Memory B cell (primary cell): ENCODE measurements around the gene FAM204A.

Experiments used
- ATAC-seq: fragments of 150-1000 bp; cut with Tn5 transposase; 2 replicates; pipeline ENCODE4 v1.10.0; 2021; ENCODE audit warnings: low read depth, mild to moderate bottlenecking, moderate library complexity
- DNase-seq, 2 donors: peaks; one replicate each; pipeline ENCODE4 v3.0.0; 2022; ENCODE audit warnings: low spot score in 2 of 2
- H3K27ac Mint-ChIP-seq: one replicate; pipeline ENCODE4 v1.8.0; 2022; ENCODE audit warnings: mild to moderate bottlenecking, moderate library complexity, mixed read lengths
- H3K27me3 Mint-ChIP-seq: one replicate; pipeline ENCODE4 v1.8.0; 2022; ENCODE audit warnings: mixed read lengths
- H3K36me3 Mint-ChIP-seq: one replicate; pipeline ENCODE4 v1.8.0; 2022; ENCODE audit warnings: mild to moderate bottlenecking, mixed read lengths
- H3K4me1 Mint-ChIP-seq: one replicate; pipeline ENCODE4 v1.8.0; 2022; ENCODE audit warnings: mixed read lengths
- H3K4me3 Mint-ChIP-seq: one replicate; pipeline ENCODE4 v1.8.0; 2022; ENCODE audit warnings: mild to moderate bottlenecking, moderate library complexity, mixed read lengths
- H3K9me3 Mint-ChIP-seq: one replicate; pipeline ENCODE4 v1.8.0; 2022; ENCODE audit warnings: mixed read lengths

Gene FAM204A

GRCh38 chr10:118343549-118343948, 1.4 kb upstream of the FAM204A start:
- no peak overlapping the region for H3K4me3 Mint-ChIP-seq
- no peaks in the 10 kb centered on the region for H3K27me3 Mint-ChIP-seq
- H3K36me3 Mint-ChIP-seq = no peaks in the 10 kb centered on the region
- H3K9me3 Mint-ChIP-seq = no peaks in the 10 kb centered on the region
- DNase-seq (no peak), ATAC-seq (no peak)
- no peak overlapping the region for H3K27ac Mint-ChIP-seq
- peaks cover 9% of the 10 kb centered on the region for H3K4me1 Mint-ChIP-seq

DNA sequence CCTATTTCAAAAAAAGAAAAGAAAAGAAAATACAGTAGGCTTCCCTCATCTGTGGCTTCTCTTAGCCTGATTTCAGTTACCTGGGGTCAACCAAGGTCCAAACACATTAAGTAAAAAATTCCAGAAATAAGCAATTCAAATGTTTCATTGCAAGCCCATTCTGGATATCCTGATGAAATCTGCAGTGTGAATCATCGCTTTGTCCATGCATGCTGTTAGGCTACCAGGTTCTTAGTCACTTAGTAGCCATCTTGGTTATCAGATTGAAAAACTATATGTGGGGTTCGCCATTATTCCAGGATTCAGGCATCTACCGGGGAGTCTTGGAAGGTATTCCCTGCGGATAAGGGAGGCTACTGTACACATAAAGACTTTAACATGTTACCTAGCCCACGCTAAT, 991 bp upstream of the FAM204A start:
- peak overlapping the region; percentile 91 for H3K27ac Mint-ChIP-seq

GRCh38 chr10:118342638-118343020, 505 bp upstream of the FAM204A start:
- Mint-ChIP-seq H3K4me3 (peak overlapping the region; percentile 94), H3K4me1 (peaks cover 14% of the 10 kb centered on the region), H3K36me3 (no peaks in the 10 kb centered on the region), H3K27me3 (no peaks in the 10 kb centered on the region), H3K9me3 (no peaks in the 10 kb centered on the region), H3K27ac (peak overlapping the region; percentile 91)
- ATAC-seq = no peak
- no peak for DNase-seq

More for the DNA sequence above, 991 bp upstream of the FAM204A start:
- Mint-ChIP-seq H3K4me3 (no peak overlapping the region), H3K9me3 (no peaks in the 10 kb centered on the region), H3K4me1 (peaks cover 11% of the 10 kb centered on the region), H3K36me3 (no peaks in the 10 kb centered on the region), H3K27me3 (no peaks in the 10 kb centered on the region)
- no peak for ATAC-seq
- no peak for DNase-seq

DNA sequence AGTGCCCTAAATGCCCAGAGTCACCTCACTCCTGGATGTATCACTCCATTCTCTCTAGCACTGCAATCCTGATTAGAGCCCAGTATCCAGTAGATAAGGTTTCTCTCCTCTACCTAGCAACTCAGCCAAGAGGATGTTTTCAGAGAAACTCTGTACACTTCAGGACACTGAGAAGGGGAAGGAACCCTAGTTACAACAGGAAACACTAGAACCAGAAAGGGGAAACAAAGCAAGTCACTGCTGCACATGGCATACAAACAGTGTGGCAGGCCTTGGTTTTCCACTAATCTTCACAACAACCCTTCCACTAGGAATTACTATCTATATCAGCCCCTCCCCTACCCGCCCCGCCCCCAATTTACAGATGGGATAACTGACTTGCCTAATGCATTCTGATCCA, 1.6 kb downstream of the FAM204A start:
- Mint-ChIP-seq H3K27me3 (no peaks in the 10 kb centered on the region), H3K27ac (no peak overlapping the region), H3K4me1 (peaks cover 17% of the 10 kb centered on the region), H3K9me3 (no peaks in the 10 kb centered on the region), H3K4me3 (peak overlapping the region; percentile 24), H3K36me3 (peaks cover 4% of the 10 kb centered on the region)
- peak; percentile 20 for ATAC-seq
- DNase-seq = no peak

- ATAC-seq (no peak), DNase-seq (no peak)
- Mint-ChIP-seq H3K4me3 (no peak overlapping the region), H3K4me1 (peaks cover 20% of the 10 kb centered on the region), H3K9me3 (no peaks in the 10 kb centered on the region), H3K27ac (no peak overlapping the region), H3K27me3 (no peaks in the 10 kb centered on the region), H3K36me3 (peaks cover 10% of the 10 kb centered on the region)
These were observed 3.0 kb downstream of the FAM204A start for GRCh38 chr10:118339111-118339510.

GRCh38 chr10:118337356-118337755, 4.8 kb downstream of the FAM204A start:
- no peaks in the 10 kb centered on the region for H3K27me3 Mint-ChIP-seq
- H3K4me3 Mint-ChIP-seq = no peak overlapping the region
- H3K36me3 Mint-ChIP-seq = peaks cover 15% of the 10 kb centered on the region
- DNase-seq = no peak
- no peak for ATAC-seq
- peaks cover 23% of the 10 kb centered on the region for H3K4me1 Mint-ChIP-seq
- no peak overlapping the region for H3K27ac Mint-ChIP-seq
- no peaks in the 10 kb centered on the region for H3K9me3 Mint-ChIP-seq

- ATAC-seq (no peak), DNase-seq (no peak)
- no peak overlapping the region for H3K4me3 Mint-ChIP-seq
- H3K36me3 Mint-ChIP-seq = peaks cover 26% of the 10 kb centered on the region
- no peaks in the 10 kb centered on the region for H3K9me3 Mint-ChIP-seq
- no peaks in the 10 kb centered on the region for H3K27me3 Mint-ChIP-seq
- H3K4me1 Mint-ChIP-seq = peaks cover 20% of the 10 kb centered on the region
- no peak overlapping the region for H3K27ac Mint-ChIP-seq
These were observed 8.3 kb downstream of the FAM204A start for GRCh38 chr10:118333871-118334270.

DNA sequence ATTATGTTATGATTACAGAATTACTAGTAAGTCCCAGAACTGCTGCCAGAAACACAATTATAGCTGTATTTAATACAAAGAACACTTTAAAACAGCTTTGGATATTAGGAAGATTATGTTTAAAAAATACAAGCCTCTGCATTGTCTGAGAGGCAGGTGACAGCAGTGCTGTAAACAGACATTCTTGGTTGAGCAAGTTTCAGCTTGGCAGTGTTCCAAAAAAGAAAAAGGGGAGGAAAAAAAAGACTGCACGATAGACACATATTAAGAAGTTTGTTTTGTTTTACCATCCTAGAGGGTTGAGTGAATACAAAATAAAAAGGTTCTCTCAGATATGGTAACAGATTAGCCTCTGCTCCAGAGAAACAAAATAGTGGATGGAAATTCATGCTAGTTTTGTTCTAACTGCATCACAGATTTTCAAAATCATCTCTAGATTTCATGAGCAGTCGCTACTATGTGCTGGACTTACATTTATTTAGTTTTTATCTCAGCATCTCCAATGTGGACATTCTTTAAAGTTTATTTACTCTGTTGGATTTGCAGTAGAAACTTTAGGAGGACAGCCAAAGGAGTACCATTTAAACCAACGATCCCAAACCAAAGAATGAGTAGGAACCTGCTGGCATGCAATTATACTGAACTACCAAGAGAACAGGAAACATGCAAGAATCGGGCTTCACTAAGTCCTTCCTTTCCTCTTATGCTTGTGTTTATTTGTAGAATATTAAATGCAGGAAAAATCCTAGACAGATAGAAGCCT, 9.0 kb downstream of the FAM204A start:
- Mint-ChIP-seq H3K4me3 (no peak overlapping the region), H3K9me3 (no peaks in the 10 kb centered on the region), H3K27ac (peak overlapping the region; percentile 26), H3K4me1 (peaks cover 16% of the 10 kb centered on the region), H3K27me3 (no peaks in the 10 kb centered on the region), H3K36me3 (peaks cover 31% of the 10 kb centered on the region)
- DNase-seq (no peak), ATAC-seq (no peak)

- Mint-ChIP-seq H3K4me1 (peaks cover 10% of the 10 kb centered on the region), H3K27ac (peak overlapping the region; percentile 26), H3K9me3 (no peaks in the 10 kb centered on the region), H3K27me3 (no peaks in the 10 kb centered on the region), H3K4me3 (no peak overlapping the region), H3K36me3 (peaks cover 40% of the 10 kb centered on the region)
- DNase-seq = no peak
- no peak for ATAC-seq
These were observed 9.9 kb downstream of the FAM204A start for GRCh38 chr10:118332236-118332635.

DNA sequence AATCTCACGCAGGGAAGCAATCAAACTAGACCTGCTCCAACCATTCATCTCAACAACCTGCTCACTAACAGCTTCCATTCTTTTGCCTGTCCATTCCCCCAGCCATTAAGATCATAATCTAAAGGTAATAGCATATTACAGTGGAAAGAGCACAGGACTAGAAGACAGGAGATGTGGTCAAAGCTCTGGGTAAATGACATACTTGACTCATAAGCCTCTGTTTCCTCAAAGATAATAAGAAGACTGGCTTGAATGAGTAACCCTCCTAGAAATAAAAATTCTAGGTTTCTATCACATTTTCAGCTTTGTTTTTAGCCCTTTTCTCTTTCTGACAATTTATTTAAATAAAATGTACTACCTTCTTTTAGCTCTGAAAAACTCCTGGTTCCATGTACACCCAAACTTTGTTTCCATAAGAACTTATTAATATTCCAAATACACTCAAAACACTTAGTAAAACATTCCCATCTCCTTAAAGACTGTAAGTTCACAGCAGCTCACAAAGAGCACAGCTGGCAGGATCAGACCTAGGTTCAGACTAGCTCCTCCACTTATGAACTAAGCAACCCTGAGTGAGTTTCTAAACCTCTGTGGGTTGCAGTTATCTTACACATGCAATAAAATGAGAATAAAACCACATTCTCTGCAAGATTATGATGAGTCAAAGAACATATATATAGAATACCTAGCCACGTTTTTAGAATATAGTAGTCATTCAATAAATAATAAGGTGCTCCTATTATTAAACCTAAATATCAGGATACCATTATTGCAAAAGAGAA, 11.6 kb downstream of the FAM204A start:
- no peaks in the 10 kb centered on the region for H3K9me3 Mint-ChIP-seq
- DNase-seq = no peak
- peaks cover 41% of the 10 kb centered on the region for H3K36me3 Mint-ChIP-seq
- H3K4me3 Mint-ChIP-seq = no peak overlapping the region
- no peak overlapping the region for H3K27ac Mint-ChIP-seq
- ATAC-seq = no peak
- H3K27me3 Mint-ChIP-seq = no peaks in the 10 kb centered on the region
- H3K4me1 Mint-ChIP-seq = peaks cover 10% of the 10 kb centered on the region

DNA sequence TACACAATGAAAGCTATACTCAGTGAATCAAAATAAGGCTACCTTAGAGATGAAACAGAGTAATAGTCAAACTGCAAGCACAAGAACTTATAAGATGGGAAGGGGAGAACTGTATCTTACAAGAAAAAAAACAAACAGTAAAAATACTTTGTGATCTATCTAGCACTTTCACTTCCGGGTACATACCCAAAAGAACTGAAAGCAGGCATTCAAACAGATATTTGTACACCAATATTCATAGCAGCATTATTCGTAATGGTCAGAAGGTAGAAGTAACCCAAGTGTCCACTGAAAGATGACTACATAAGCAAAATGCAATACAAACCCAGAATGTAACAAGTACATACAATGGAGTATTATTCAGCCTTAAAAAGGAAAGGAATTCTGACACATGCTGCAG, 18.0 kb downstream of the FAM204A start:
- no peak overlapping the region for H3K4me3 Mint-ChIP-seq
- H3K27ac Mint-ChIP-seq = peak overlapping the region; percentile 32
- H3K9me3 Mint-ChIP-seq = no peaks in the 10 kb centered on the region
- no peak for DNase-seq
- H3K27me3 Mint-ChIP-seq = no peaks in the 10 kb centered on the region
- H3K4me1 Mint-ChIP-seq = peaks cover 2% of the 10 kb centered on the region
- no peak for ATAC-seq
- peaks cover 41% of the 10 kb centered on the region for H3K36me3 Mint-ChIP-seq

DNA sequence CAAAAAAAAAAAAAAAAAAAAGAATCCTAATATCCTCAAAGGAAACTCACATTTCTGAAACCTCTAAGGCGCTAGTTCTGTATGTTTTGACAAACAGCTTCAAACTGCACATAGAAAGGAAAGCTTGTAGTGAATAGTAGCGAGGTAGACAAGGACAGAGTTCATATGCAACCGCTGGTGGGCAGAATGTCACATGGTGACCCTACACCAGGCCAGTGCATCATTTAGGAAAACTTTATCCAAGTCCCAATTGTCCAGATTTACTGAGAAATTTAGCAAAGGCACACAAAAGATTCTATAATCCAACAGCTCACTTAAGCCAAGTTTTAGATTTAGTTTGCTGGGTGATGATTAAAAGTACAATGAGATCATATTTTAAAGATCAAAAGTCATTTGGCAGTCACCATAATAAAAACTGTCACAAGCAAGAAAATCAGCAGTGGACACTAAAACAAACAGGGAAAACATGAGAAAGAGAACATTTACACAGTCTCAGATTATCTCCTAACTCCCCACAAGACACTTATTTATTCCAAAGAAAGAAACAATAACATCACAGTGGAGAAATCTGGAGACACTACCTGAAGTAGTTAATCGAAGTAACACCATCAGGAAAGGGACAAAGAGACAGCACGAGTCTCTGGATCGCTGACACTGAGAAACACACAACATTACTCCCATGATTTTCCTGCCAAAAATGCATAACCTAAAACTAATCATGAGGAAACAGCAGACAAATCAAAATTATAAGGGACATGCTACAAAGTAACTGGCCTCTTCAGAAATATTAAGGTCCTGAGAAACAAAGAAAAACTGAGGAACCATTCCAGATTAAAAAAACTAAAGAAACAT, 20.2 kb downstream of the FAM204A start:
- no peak overlapping the region for H3K27ac Mint-ChIP-seq
- no peak for ATAC-seq
- no peak for DNase-seq
- H3K4me1 Mint-ChIP-seq = no peaks in the 10 kb centered on the region
- H3K4me3 Mint-ChIP-seq = no peak overlapping the region
- no peaks in the 10 kb centered on the region for H3K9me3 Mint-ChIP-seq
- H3K27me3 Mint-ChIP-seq = no peaks in the 10 kb centered on the region
- H3K36me3 Mint-ChIP-seq = peaks cover 25% of the 10 kb centered on the region

- Mint-ChIP-seq H3K4me3 (no peak overlapping the region), H3K9me3 (no peaks in the 10 kb centered on the region), H3K36me3 (peaks cover 20% of the 10 kb centered on the region), H3K27me3 (no peaks in the 10 kb centered on the region), H3K4me1 (no peaks in the 10 kb centered on the region), H3K27ac (no peak overlapping the region)
- ATAC-seq = no peak
- DNase-seq = no peak
These were observed 26.5 kb downstream of the FAM204A start for GRCh38 chr10:118315629-118316028.

- Mint-ChIP-seq H3K4me3 (no peak overlapping the region), H3K36me3 (peaks cover 19% of the 10 kb centered on the region), H3K27ac (no peak overlapping the region), H3K9me3 (no peaks in the 10 kb centered on the region), H3K4me1 (no peaks in the 10 kb centered on the region), H3K27me3 (no peaks in the 10 kb centered on the region)
- ATAC-seq (no peak), DNase-seq (no peak)
These were observed 27.2 kb downstream of the FAM204A start for GRCh38 chr10:118314882-118315281.
